HUES48 (cell line): ENCODE data around the gene PGRMC2.
"Not testable (repeated sequence)": the region's sequence is repeated elsewhere in the genome, so short reads cannot be mapped to it uniquely, and the experiment has no call there.

Experiments
- H3K27ac ChIP-seq: one replicate; pipeline ENCODE4 v1.7.0; 2013; ENCODE audit warnings: low read depth, low read length, inconsistent platforms
- H3K27me3 ChIP-seq: 2 replicates; pipeline ENCODE4 v1.6.1; 2013; ENCODE audit warnings: mild to moderate bottlenecking, low read length; ENCODE audit not compliant: control insufficient read depth, insufficient read depth
- H3K36me3 ChIP-seq: 2 replicates; pipeline ENCODE4 v1.6.1; 2013; ENCODE audit warnings: low read length; ENCODE audit not compliant: control insufficient read depth, insufficient read depth
- H3K4me1 ChIP-seq: 2 replicates; pipeline ENCODE4 v1.6.1; 2013; ENCODE audit warnings: mild to moderate bottlenecking, low read length; ENCODE audit not compliant: control insufficient read depth, insufficient read depth
- H3K4me3 ChIP-seq: 2 replicates; pipeline ENCODE4 v1.5.1; 2013; ENCODE audit warnings: mild to moderate bottlenecking, low read depth, low read length
- H3K9ac ChIP-seq: 2 replicates; pipeline ENCODE4 v1.6.1; 2013; ENCODE audit warnings: mild to moderate bottlenecking, low read depth, low read length, moderate library complexity
- H3K9me3 ChIP-seq: 2 replicates; pipeline ENCODE4 v1.6.1; 2013; ENCODE audit warnings: low read length; ENCODE audit not compliant: control insufficient read depth, insufficient read depth

PGRMC2 gene

DNA sequence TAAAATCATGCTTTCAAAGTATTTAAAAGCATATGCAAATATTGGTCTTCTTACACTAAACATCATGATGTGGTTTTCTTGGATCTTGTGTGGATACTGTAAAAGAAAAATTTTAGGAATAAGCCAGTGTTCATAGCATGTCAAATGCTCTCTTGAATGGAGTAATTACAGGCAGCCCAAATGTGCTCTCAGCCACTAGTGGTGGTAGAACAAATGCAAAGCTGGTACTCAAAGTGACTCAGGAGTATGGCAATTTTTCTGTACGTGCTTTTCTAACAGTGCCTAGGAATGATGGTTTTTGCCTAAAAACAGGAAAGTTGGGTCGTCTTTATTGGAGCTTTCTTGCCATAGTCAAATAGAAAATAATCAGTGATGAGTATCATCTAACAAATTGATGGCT, 19.9 kb downstream of the PGRMC2 start:
- H3K9ac ChIP-seq, result no peak overlapping the region
- H3K4me3 ChIP-seq, result no peak overlapping the region
- H3K4me1 ChIP-seq, result no peaks in the 10 kb centered on the region
- peaks cover 16% of the 10 kb centered on the region for H3K9me3 ChIP-seq
- H3K36me3 ChIP-seq, result peaks cover 31% of the 10 kb centered on the region
- no peaks in the 10 kb centered on the region for H3K27me3 ChIP-seq
- no peak overlapping the region for H3K27ac ChIP-seq

DNA sequence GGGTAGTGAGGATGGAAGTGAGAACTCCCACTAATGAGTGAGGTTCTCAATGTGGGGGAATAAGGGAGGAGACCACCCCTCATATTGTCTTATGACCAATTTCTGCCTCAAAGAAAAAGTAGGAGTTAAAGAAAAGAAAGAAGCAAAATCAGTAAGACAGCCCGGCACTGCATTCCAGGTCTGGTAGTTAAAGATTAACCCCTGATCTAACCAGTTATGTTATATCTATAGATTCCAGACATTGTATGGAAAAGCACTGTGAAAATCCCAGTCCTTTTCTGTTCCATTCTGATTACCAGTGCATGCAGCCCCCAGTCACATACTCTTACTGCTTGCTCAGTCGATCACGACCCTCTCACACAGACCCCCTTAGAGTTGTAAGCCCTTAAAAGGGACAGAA, 20.4 kb downstream of the PGRMC2 start:
- not testable (repeated sequence) for H3K27ac ChIP-seq, H3K9ac ChIP-seq, H3K27me3 ChIP-seq, H3K4me3 ChIP-seq, H3K4me1 ChIP-seq
- peaks cover 26% of the 10 kb centered on the region for H3K36me3 ChIP-seq
- H3K9me3 ChIP-seq, result peaks cover 16% of the 10 kb centered on the region

DNA sequence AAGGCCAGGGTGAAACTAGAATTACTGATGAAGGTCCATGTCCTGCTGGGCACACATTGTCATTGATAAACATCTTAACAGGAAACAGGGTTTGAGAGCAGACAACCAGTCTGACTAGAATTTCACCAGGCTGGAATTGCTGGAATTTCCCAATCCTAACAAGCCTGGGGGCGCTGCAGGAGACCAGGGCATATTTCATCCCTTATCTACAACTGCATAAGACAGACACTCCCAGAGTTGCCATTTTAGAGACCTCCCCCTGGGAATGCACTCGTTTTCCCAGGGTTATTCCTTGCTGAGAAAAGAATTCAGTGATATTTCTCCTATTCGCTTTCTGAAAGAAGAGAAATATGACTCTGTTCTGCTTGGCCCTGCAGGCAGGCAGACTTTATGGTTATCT, 22.1 kb downstream of the PGRMC2 start:
- Histone ChIP-seq H3K36me3 (peaks cover 10% of the 10 kb centered on the region), H3K9me3 (peaks cover 16% of the 10 kb centered on the region)
- H3K27me3 ChIP-seq, H3K9ac ChIP-seq, H3K4me1 ChIP-seq, H3K4me3 ChIP-seq, H3K27ac ChIP-seq: not testable (repeated sequence)

DNA sequence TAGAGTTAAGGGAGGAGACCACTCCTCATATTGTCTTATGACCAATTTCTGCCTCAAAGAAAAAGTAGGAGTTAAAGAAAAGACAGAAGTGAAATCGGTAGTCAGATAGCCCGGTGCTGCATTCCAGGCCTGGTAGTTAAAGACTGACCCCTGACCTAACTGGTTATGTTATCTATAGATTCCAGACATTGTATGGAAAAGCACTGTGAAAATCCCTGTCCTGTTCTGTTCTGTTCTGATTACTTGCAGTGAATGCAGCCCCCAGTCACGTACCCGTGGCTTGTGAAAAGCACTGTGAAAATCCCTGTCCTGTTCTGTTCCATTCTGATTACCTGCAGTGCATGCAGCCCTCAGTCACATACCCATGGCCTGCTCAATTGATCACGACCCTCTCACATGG, 27.7 kb downstream of the PGRMC2 start:
- not testable (repeated sequence) for H3K36me3 ChIP-seq

DNA sequence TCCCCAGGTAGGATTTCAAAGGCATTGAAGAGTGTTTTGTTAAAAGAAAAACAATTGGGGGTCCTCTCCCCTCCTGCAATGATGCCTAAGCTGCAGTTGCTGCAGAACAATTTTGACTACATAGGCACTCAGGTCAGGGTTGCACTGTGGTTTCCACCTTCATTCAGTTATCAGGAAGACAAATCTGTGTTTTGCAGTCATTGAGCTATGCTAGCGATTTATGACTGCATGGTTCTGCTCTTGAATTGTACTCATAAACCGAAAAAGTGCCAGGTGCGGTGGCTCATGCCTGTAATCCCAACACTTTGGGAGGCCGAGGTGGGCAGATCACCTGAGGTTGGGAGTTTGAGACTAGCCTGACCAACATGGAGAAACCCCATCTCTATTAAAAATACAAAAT, 29.4 kb downstream of the PGRMC2 start:
- not testable (repeated sequence) for H3K27ac ChIP-seq, H3K9ac ChIP-seq, H3K4me1 ChIP-seq, H3K27me3 ChIP-seq, H3K9me3 ChIP-seq, H3K4me3 ChIP-seq, H3K36me3 ChIP-seq

More for the DNA sequence above, 27.7 kb downstream of the PGRMC2 start:
- not testable (repeated sequence) for H3K9me3 ChIP-seq, H3K4me1 ChIP-seq, H3K4me3 ChIP-seq, H3K9ac ChIP-seq, H3K27me3 ChIP-seq, H3K27ac ChIP-seq

DNA sequence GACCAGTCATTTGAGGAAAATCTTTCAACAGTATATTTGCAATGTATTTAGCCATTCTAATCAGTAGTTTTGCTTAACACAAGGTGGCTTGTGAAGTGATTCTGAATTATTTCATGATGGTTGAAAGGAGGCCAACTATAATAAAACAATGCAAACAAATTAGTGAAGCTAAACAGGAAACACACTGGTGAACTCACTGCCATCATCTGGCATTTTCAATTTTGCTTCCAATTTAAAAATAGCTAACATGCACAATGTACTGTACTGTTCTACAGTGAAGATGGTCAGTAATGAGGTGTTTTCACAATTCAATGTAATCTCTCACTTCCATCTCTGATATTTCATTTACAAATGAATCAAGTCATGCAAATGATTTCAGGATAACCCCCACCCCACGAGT, 31.1 kb downstream of the PGRMC2 start:
- no peak overlapping the region for H3K9ac ChIP-seq
- no peaks in the 10 kb centered on the region for H3K27me3 ChIP-seq
- H3K4me1 ChIP-seq, result no peaks in the 10 kb centered on the region
- peaks cover 8% of the 10 kb centered on the region; the same call in 1 of the 2 replicates for H3K9me3 ChIP-seq
- no peak overlapping the region for H3K27ac ChIP-seq
- H3K36me3 ChIP-seq, result no peaks in the 10 kb centered on the region
- no peak overlapping the region for H3K4me3 ChIP-seq

DNA sequence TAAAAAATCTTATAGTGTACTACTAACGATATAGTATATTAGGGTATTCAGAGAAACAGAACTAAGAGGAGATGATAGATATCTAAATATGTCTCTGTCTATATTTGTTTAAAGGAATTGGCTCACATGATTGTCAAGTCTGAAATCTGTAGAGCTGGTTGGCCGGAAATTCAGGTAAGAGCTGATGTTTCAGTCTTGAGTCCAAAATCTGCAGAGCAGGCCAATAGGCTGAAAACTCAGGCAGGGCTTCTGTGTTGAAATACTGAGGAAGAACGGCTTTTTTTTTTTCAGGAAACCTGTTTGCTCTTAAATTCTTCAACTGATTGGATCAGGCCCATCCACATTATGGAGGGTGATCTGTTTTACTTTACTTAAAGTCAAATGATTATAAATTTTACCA, 31.7 kb downstream of the PGRMC2 start:
- H3K4me3 ChIP-seq, result no peak overlapping the region
- no peaks in the 10 kb centered on the region for H3K27me3 ChIP-seq

DNA sequence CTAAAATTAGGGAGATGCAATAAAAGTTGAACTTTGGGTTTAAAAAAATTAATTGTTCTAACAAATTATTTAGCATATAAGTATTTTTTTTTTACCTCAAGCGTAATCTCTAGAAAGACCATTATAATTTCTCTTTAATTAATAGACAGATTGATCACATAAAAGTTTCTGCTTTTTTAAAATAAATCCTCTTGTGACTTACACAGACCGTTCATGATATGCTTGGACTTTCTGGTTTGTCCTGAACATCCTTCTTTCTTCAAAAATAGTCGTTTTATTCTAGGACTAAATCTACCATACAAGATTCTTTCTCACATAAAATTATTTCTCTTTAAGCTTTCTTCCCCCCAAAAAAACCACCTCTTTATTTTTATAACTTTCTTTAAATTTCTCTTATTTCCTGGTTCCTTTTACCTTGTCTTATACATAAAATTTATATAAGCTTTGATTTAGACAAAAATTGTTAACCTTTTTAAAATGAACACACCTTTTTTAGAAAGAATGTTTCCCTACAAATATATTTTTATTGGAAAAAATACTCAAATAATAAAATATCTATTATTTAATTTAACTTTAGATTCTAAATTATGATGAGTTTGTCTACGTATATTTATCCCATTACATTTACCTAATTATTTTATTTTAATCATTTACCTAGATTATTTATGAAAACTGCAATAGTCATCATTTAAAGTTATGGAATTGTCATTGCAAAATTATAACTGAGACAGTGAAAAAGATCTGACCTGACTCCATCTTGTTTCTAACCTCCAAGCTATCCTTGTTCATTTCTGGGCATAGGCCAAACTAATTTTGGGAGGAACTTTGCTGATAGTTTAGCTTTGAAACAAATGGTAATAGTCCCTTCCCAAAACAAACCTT, 37.6 kb downstream of the PGRMC2 start:
- Histone ChIP-seq H3K27me3 (no peaks in the 10 kb centered on the region), H3K36me3 (no peaks in the 10 kb centered on the region), H3K4me3 (no peak overlapping the region), H3K9me3 (peaks cover 57% of the 10 kb centered on the region), H3K27ac (no peak overlapping the region), H3K9ac (no peak overlapping the region), H3K4me1 (no peaks in the 10 kb centered on the region)

More for the DNA sequence above, 31.7 kb downstream of the PGRMC2 start:
- Histone ChIP-seq H3K9me3 (peaks cover 11% of the 10 kb centered on the region; the same call in 1 of the 2 replicates), H3K27ac (no peak overlapping the region), H3K9ac (no peak overlapping the region), H3K36me3 (no peaks in the 10 kb centered on the region), H3K4me1 (no peaks in the 10 kb centered on the region)

DNA sequence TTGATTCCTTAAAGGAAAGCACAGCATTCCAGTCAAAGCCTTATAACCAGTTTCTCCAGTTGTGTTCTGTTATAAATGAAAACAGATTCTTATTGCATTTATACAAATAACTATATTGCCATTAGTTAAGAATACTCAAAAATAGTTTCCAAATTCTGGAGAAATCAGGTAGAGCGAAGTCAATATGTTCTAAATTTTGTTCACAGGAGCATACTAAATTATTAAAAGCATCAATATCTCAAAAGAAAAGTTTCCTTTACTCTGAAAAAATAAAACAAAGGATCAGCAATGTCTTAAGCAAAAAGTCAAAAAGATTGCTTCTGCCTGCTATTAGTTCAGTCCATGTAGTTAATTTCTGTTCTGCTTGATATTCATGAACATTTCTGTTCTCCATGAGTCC, 39.7 kb downstream of the PGRMC2 start:
- Histone ChIP-seq H3K27me3 (no peaks in the 10 kb centered on the region), H3K4me3 (no peak overlapping the region), H3K9ac (no peak overlapping the region)

DNA sequence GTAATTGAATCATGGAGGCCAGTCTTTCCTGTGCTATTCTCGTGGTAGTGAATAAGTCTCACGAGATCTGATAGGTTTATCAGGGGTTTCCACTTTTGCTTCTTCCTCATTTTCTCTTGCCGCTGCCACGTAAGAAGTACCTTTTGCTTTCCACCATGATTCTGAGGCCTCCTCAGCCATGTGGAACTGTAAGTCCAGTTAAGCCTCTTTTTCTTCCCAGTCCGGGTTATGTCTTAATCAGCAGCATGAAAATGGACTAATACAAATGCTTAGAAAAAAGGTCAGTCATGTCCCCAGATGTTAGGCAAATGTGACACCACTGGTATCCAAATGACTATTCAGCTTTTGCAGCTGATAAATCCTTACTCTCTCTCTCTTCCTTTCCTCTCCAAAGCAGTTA, 42.2 kb downstream of the PGRMC2 start:
- H3K4me3 ChIP-seq, H3K36me3 ChIP-seq, H3K4me1 ChIP-seq, H3K27me3 ChIP-seq, H3K27ac ChIP-seq, H3K9ac ChIP-seq: not testable (repeated sequence)
- H3K9me3 ChIP-seq, result peaks cover 43% of the 10 kb centered on the region

More for the DNA sequence above, 39.7 kb downstream of the PGRMC2 start:
- Histone ChIP-seq H3K9me3 (peaks cover 57% of the 10 kb centered on the region), H3K4me1 (no peaks in the 10 kb centered on the region), H3K36me3 (no peaks in the 10 kb centered on the region), H3K27ac (no peak overlapping the region)

DNA sequence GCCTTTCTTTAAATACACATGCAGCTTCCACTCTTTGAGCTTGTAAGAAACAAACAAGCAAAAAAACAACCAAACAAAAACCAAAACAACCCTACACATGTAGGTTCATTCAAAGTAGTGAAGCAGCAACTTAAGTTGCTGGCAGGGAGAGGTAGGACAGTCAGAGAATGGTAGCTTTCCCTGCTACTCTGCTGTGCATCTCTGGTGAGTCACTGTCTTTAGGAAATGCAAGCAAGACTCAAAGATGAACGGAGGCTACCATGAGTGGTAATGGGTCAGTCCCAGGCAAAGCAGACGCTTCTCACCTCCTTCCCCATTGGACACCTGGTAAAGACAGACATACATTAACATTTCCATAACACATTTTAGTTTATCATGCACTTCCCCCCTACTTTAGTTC, 43.2 kb downstream of the PGRMC2 start:
- H3K4me3 ChIP-seq, result no peak overlapping the region
- no peaks in the 10 kb centered on the region for H3K36me3 ChIP-seq
- H3K27ac ChIP-seq, result no peak overlapping the region
- no peaks in the 10 kb centered on the region for H3K27me3 ChIP-seq
- no peak overlapping the region for H3K9ac ChIP-seq
- H3K4me1 ChIP-seq, result no peaks in the 10 kb centered on the region
- peaks cover 34% of the 10 kb centered on the region for H3K9me3 ChIP-seq
